Kidney epithelial cell (primary cell): Measurements from ENCODE around the gene SCN10A. TPM values are rescaled to one million over a fixed set of nuclear protein-coding genes. Genes with fewer than 3 reads are reported as not detected.

Experiments used
- DNase-seq: peaks from one replicate; pipeline ENCODE4 v3.0.0-alpha.2; 2010; ENCODE audit warnings: low read depth
- H3K27me3 ChIP-seq: 2 replicates; pipeline ENCODE4 v1.6.0; 2011; ENCODE audit warnings: low read length; ENCODE audit not compliant: control insufficient read depth, insufficient read depth
- H3K36me3 ChIP-seq: 2 replicates; pipeline ENCODE4 v1.5.1; 2011; ENCODE audit warnings: low read length; ENCODE audit not compliant: control insufficient read depth, insufficient read depth
- H3K4me3 ChIP-seq: 2 replicates; pipeline ENCODE4 v1.5.1; 2011; ENCODE audit warnings: low read depth, mild to moderate bottlenecking, control low read depth, low read length
- total RNA-seq: library from RNA; depleted of rRNA; stranded (reverse); fragments of >200 nt; gene quantifications from 2 replicates; pipeline ENCODE4 v1.2.3, GENCODE V29; 2015
- TF ChIP-seq, protein P1 (sequence below): IDR thresholded peaks from 2 replicates; pipeline ENCODE4 v1.5.1; 2011; ENCODE audit warnings: mild to moderate bottlenecking, moderate library complexity, low read length, control low read depth, inconsistent platforms; ENCODE audit not compliant: insufficient read depth, poor library complexity, severe bottlenecking

The SCN10A gene
- total RNA-seq, 1 donor from 2014 or later: not detected

GRCh38 chr3:38689774-38690173 lies 126.2 kb downstream of the SCN10A start:
- H3K4me3 ChIP-seq: no peak overlapping the region
- no peaks in the 10 kb centered on the region for H3K36me3 ChIP-seq
- TF ChIP-seq, protein P1, sequence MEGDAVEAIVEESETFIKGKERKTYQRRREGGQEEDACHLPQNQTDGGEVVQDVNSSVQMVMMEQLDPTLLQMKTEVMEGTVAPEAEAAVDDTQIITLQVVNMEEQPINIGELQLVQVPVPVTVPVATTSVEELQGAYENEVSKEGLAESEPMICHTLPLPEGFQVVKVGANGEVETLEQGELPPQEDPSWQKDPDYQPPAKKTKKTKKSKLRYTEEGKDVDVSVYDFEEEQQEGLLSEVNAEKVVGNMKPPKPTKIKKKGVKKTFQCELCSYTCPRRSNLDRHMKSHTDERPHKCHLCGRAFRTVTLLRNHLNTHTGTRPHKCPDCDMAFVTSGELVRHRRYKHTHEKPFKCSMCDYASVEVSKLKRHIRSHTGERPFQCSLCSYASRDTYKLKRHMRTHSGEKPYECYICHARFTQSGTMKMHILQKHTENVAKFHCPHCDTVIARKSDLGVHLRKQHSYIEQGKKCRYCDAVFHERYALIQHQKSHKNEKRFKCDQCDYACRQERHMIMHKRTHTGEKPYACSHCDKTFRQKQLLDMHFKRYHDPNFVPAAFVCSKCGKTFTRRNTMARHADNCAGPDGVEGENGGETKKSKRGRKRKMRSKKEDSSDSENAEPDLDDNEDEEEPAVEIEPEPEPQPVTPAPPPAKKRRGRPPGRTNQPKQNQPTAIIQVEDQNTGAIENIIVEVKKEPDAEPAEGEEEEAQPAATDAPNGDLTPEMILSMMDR: no peak
- no peak for DNase-seq
- no peaks in the 10 kb centered on the region for H3K27me3 ChIP-seq

- Histone ChIP-seq H3K4me3 (no peak overlapping the region), H3K36me3 (no peaks in the 10 kb centered on the region), H3K27me3 (no peaks in the 10 kb centered on the region)
- DNase-seq: no peak
- TF ChIP-seq, protein P1: no peak
Observed at GRCh38 chr3:38689346-38689745, 126.7 kb downstream of the SCN10A start.

- Histone ChIP-seq H3K4me3 (no peak overlapping the region), H3K27me3 (no peaks in the 10 kb centered on the region), H3K36me3 (no peaks in the 10 kb centered on the region)
- TF ChIP-seq, protein P1: no peak
- DNase-seq: no peak
Observed at GRCh38 chr3:38687321-38687720, 128.7 kb downstream of the SCN10A start.

GRCh38 chr3:38684546-38684945 lies 131.5 kb downstream of the SCN10A start:
- no peak for DNase-seq
- Histone ChIP-seq H3K4me3 (no peak overlapping the region), H3K36me3 (no peaks in the 10 kb centered on the region), H3K27me3 (no peaks in the 10 kb centered on the region)
- TF ChIP-seq, protein P1: no peak

GRCh38 chr3:38669668-38670067 lies 146.3 kb downstream of the SCN10A start:
- no peak for DNase-seq
- Histone ChIP-seq H3K27me3 (peaks cover 2% of the 10 kb centered on the region), H3K36me3 (no peaks in the 10 kb centered on the region), H3K4me3 (no peak overlapping the region)
- TF ChIP-seq, protein P1: no peak

GRCh38 chr3:38662544-38662943 lies 153.5 kb downstream of the SCN10A start:
- Histone ChIP-seq H3K27me3 (peaks cover 20% of the 10 kb centered on the region), H3K36me3 (no peaks in the 10 kb centered on the region), H3K4me3 (no peak overlapping the region)
- TF ChIP-seq, protein P1: peak; percentile 42
- DNase-seq: peak; percentile 9
